ENCODE measurements around the gene GBX1.
A peak's percentile ranks its signal among the peaks of the same experiment; 100 is the strongest.

GBX1 gene

GRCh38 chr7:151172273-151173141 lies 5.0 kb upstream of the GBX1 start:
- DNase-seq = peak; percentile 79 to 81

GRCh38 chr7:151168787-151169162 lies 1.3 kb upstream of the GBX1 start:
- DNase-seq = no peak

- peak; percentile 44 to 59 for DNase-seq
These were observed 701 bp upstream of the GBX1 start for GRCh38 chr7:151168003-151168786.

GRCh38 chr7:151166629-151167196 lies 781 bp downstream of the GBX1 start:
- DNase-seq = no peak

- no peak for DNase-seq
These were observed 5.7 kb downstream of the GBX1 start for GRCh38 chr7:151161757-151162156.

- no peak for DNase-seq
These were observed 9.7 kb downstream of the GBX1 start for GRCh38 chr7:151157645-151158329.

- DNase-seq = no peak
These were observed 14.6 kb downstream of the GBX1 start for GRCh38 chr7:151152643-151153513.

- DNase-seq = no peak
These were observed 17.1 kb downstream of the GBX1 start for GRCh38 chr7:151150388-151150787.

- DNase-seq = no peak
These were observed 18.9 kb downstream of the GBX1 start for GRCh38 chr7:151148319-151149259.

GRCh38 chr7:151146761-151147160 lies 20.7 kb downstream of the GBX1 start:
- no peak for DNase-seq

GRCh38 chr7:151144387-151144786 lies 23.1 kb downstream of the GBX1 start:
- DNase-seq = no peak

GRCh38 chr7:151143261-151144015 lies 24.1 kb downstream of the GBX1 start:
- peak in 1 of 2 donors; percentile 6 for DNase-seq

- DNase-seq = no peak
These were observed 24.8 kb downstream of the GBX1 start for GRCh38 chr7:151142686-151143040.

- DNase-seq = no peak
These were observed 25.4 kb downstream of the GBX1 start for GRCh38 chr7:151141855-151142685.

- DNase-seq = peak in 1 of 2 donors; percentile 3
These were observed 26.1 kb downstream of the GBX1 start for GRCh38 chr7:151141311-151141854.

GRCh38 chr7:151140826-151141225 lies 26.7 kb downstream of the GBX1 start:
- peak in 1 of 2 donors; percentile 9 for DNase-seq

GRCh38 chr7:151139791-151140190 lies 27.7 kb downstream of the GBX1 start:
- DNase-seq = peak in 1 of 2 donors; percentile 2

GRCh38 chr7:151139071-151139790 lies 28.3 kb downstream of the GBX1 start:
- peak in 1 of 2 donors; percentile 4 for DNase-seq
